NCI-H524 treated with DMSO at 0.1 percent for 48 hours (cell line): Measurements from ENCODE around the gene DCC.

Source experiments
- DNase-seq: peaks from one replicate; lab custom pipeline; 2025; lab: John Stamatoyannopoulos, UW

DCC gene

DNA sequence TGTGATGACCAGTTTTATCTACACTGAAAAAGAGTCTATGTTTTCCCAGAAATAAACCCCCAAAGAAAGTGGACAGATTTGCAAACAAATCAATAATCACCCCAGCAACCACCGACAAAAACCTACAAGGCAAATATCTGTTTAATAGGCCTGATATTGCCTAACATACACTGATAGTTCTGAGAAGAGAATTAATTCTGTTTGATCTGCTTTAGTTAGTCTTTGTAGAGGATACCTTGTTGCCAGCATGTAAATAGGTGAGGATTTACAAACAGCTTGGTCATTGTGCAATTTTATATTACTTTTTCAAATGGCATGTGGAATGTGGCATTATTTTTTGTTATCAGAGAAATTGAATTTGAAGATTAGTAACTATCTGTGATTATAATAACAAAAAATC, 86.5 kb downstream of the DCC start:
- no peak for DNase-seq

- no peak for DNase-seq
Measured at GRCh38 chr18:52427521-52428175, 87.7 kb downstream of the DCC start.

DNA sequence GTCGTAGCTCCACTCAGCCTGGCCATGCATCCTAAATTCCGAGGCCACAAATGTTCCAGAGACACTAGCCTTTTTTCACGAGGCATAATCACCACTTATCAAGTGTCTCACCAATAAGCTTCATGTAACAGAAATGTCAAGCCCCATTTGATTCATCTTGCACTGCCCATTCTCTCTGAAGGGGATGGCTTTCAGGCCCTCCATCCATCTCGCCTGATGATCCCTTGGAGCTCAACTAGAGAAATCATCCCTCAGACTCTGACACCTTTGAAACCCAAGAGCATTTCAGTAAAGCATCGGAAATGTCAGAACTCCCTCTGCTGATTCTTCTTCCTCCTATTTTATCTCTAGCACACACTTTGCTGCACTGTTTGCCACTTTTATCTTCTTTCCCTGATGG, 91.7 kb downstream of the DCC start:
- no peak for DNase-seq

DNA sequence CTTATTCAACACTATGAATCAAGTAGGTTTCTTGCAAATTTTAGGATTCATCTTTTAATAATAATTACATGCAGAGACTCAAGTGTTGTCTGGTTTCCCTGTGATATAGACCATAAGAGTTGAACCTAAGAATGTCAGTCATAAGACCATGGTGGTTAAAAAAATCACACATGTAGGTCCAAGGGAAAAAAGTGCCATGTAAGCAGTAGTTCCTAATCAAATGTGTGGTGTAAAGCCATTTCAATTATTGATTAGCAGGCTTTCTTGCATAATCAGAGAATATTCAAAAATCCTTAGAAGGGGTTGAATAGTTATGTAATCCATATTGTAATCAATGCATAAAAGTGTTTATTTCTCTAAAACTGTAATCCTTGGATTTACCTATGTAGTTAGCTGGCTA, 93.8 kb downstream of the DCC start:
- no peak for DNase-seq

DNA sequence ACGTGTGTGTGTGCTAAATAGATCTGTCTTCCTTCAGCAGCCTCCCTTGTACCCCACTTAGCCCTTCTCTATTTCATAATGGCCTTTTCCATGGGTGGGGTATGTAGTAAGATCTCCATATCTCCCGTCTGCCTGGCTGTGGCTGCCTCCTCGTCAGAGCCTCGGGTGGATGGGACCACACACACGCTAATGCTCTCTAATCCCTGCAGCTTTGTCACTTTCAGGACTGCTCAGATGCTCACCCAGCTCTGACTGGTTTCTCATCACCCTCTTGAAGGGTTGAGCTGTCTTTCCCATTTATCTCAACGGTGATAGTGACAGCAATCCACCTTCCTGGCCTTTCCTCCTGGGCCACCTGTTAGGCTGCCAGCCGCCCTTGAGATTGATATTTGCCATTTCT, 95.3 kb downstream of the DCC start:
- DNase-seq: peak; percentile 19

GRCh38 chr18:52437161-52437560, 97.2 kb downstream of the DCC start:
- peak; percentile 95 for DNase-seq

- DNase-seq: no peak
Measured at GRCh38 chr18:52439457-52439856, 99.5 kb downstream of the DCC start.

- DNase-seq: no peak
Measured at GRCh38 chr18:52441794-52442193, 101.8 kb downstream of the DCC start.

- DNase-seq: peak; percentile 18
Measured at GRCh38 chr18:52442686-52443085, 102.7 kb downstream of the DCC start.

GRCh38 chr18:52451256-52451655, 111.3 kb downstream of the DCC start:
- DNase-seq: no peak

- no peak for DNase-seq
Measured at GRCh38 chr18:52451851-52452250, 111.9 kb downstream of the DCC start.

GRCh38 chr18:52452427-52452826, 112.4 kb downstream of the DCC start:
- no peak for DNase-seq

GRCh38 chr18:52459890-52460289, 119.9 kb downstream of the DCC start:
- no peak for DNase-seq

- DNase-seq: no peak
Measured at GRCh38 chr18:52462853-52463252, 122.9 kb downstream of the DCC start.

DNA sequence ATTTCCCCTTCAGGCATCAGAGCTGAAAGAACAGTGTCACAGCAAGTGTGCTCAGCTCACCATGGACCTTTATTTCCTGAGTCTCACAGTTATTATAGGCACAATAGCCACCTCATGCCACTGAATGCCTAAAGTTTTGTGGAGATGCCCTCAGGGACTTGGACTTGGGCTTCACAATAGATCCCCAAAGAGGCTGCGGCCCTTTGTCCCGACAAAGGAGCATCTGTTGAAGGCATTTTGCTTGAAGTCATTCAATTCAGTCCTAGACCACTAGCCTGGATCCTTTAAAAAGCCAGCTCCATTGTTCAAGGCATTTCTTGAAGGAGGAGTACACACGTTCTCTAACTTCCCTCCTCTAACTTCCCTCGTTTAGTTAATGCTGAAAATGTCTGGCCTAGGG, 125.4 kb downstream of the DCC start:
- DNase-seq: no peak

DNA sequence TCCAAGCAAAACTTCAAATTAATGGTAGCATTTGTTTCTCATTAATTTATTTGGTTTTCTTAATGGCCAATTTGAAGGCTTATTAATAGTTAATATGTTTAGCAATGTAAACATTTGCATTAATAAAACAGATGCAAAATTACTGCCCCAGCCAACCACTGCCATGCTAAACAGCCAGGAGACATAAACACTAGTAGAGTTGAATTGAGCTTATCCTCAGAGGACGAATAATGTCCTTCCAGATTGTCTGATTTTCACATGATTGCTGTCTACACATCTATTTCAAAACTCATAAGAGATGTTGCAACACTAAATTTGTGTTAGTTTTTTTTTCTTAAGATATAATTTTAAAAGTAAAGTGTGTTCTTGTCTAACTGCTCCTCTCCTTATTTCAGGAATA, 128.5 kb downstream of the DCC start:
- no peak for DNase-seq

DNA sequence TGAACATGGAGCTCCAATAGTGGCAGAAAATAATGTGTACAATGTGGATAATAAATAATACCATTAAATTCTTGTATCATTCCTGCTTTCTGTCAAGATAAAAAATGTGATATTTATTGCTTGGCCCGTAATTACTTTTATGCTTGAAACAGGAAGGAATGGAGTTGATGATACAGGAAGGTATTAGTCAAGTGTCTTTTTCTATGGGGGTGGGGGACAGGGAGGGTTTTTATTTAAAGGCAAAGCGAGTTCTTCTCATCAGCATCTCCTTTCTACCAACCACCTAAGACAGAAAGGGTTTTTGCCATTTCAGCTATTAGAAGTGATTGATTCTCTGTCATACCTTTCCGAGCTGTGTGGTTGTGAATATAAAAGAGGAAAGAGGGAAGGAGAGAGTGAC, 135.3 kb downstream of the DCC start:
- no peak for DNase-seq

DNA sequence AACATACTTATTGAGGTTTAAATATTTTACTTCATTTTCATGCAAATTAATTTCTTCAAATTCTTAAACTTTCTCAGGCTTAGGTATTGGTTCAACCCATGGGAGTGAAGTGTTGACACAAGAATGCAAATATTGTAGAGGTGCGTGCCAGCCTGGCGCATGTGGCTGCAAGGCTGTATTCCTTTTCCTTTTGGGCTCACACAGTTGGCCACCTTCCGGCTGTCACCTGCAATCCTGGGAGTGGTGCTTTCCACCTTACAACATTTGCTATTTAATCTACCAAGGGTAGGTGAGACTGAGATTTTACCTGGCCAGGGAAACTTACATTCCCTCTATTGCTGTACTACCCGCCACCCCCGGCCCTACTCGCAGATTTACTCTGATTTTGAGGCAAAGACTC, 141.1 kb downstream of the DCC start:
- DNase-seq: no peak

DNA sequence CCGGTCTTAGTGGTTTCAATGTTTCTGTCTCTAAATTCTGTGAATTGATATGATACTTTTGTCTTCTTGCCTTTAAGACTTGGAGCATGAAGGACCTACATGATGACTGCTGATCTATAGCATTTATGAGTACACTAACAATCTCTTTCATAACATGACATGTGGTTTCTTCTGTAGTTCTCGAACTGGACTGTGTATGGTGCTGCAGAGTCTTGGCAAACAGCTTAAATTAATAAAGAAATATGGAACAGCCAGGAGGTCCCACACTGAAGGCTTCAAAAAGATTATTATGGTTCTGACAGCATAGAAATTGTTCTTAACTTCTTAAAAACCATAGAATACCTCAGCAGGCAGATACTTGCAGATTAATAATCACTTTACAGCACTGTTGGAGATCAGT, 145.0 kb downstream of the DCC start:
- DNase-seq: no peak

- no peak for DNase-seq
Measured at GRCh38 chr18:52486052-52486451, 146.1 kb downstream of the DCC start.

- DNase-seq: no peak
Measured at GRCh38 chr18:52489396-52490306, 149.7 kb downstream of the DCC start.

DNA sequence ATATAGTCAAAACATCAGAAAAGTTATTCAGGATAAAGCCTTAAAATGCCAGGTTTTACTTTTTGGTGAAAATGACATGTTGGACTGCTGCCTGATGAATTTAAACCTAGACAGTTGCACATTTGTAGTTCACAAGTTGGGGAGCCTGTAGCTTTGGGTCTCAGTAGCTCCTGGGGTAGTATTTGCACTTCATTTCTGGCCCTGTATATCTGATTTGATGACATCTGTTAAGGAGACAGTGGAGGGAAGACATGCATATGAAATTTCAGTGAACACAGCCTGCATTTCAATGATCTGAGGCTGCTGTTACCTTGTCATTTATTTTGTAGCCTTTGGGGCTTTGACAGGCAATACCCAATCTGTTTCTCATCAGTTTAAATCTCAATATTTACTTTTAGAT, 156.4 kb downstream of the DCC start:
- DNase-seq: no peak

DNA sequence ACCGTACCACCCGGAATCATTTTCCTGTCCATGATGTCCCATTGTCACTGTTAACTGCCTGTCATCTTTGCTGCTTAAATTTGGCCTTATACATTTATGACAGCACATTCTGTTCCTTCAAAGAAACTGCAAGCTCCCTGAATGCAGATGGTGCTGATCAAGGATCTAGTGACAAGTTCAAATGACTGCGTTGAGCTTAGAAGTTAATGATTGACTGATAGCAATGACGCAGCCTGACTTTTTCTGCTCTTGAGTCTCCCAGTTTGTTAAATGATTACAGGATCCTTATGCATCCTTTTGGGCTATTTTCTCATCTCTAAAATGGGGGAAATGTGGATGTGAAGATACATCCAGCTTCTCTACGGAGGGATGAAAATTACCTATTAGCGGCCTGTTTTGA, 159.0 kb downstream of the DCC start:
- peak; percentile 20 for DNase-seq

DNA sequence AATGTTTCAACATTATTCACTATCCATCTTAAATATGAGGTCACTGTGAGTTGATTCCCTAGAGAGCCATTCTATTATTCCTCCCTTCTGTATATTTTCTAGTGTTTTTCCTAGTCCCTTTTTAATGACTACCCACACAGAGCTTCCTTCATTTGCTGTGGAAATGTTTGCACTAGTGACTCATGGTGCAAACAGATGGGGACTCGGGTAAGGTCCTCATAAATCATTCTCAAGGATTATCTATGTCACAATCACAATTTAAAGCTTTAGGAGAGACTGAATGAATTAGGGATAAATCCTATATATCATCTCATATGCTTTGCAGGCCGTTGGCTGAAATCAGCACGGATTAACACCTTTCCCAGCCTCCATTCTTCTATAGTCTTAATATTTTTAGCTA, 159.6 kb downstream of the DCC start:
- peak; percentile 88 for DNase-seq
